Loucy (cell line): ENCODE results near the gene CHCHD6.

ENCODE experiments used
- H2AFZ ChIP-seq: fragments of 200-600 bp; sonication (generic); 2 replicates; pipeline ENCODE4 v1.6.0; 2016; ENCODE audit warnings: antibody characterized with exemption, mild to moderate bottlenecking, low read length, moderate library complexity
- H3F3A ChIP-seq: fragments of 200-600 bp; 2 replicates; pipeline ENCODE4 v1.6.0; 2016; ENCODE audit warnings: antibody characterized with exemption, low read depth, mild to moderate bottlenecking
- H3K27me3 ChIP-seq: fragments of 200-600 bp; sonication (generic); 2 replicates; pipeline ENCODE4 v1.6.1; 2014; ENCODE audit warnings: low read length, mild to moderate bottlenecking; ENCODE audit not compliant: insufficient read depth, poor library complexity, severe bottlenecking
- H3K36me3 ChIP-seq: fragments of 200-600 bp; sonication (generic); 2 replicates; pipeline ENCODE4 v1.6.1; 2016; ENCODE audit warnings: low read length; ENCODE audit not compliant: insufficient read depth
- H3K4me1 ChIP-seq: fragments of 200-600 bp; sonication (generic); 2 replicates; pipeline ENCODE4 v1.5.1; 2014; ENCODE audit warnings: low read length, mild to moderate bottlenecking; ENCODE audit not compliant: insufficient read depth, poor library complexity, severe bottlenecking
- H3K4me2 ChIP-seq: fragments of 200-600 bp; sonication (generic); 2 replicates; pipeline ENCODE4 v1.6.0; 2014; ENCODE audit warnings: antibody characterized with exemption, low read length, low read depth, mild to moderate bottlenecking; ENCODE audit not compliant: poor library complexity, severe bottlenecking
- H3K4me3 ChIP-seq: fragments of 200-600 bp; sonication (generic); 2 replicates; pipeline ENCODE4 v1.5.1; 2014; ENCODE audit warnings: low read length, mild to moderate bottlenecking, mixed read lengths; ENCODE audit not compliant: poor library complexity, severe bottlenecking
- H3K79me2 ChIP-seq: fragments of 200-600 bp; sonication (generic); 2 replicates; pipeline ENCODE4 v1.6.1; 2014; ENCODE audit warnings: low read length; ENCODE audit not compliant: insufficient read depth
- H3K9ac ChIP-seq: fragments of 200-600 bp; sonication (generic); 2 replicates; pipeline ENCODE4 v1.6.0; 2014; ENCODE audit warnings: mild to moderate bottlenecking, low read depth, low read length, moderate library complexity; ENCODE audit not compliant: poor library complexity, severe bottlenecking
- H3K9me2 ChIP-seq: fragments of 200-600 bp; sonication (generic); replicated peaks from 2 replicates; pipeline ENCODE4 v1.6.1; 2016; ENCODE audit warnings: low read depth, low read length, mixed read lengths
- H3K9me3 ChIP-seq: fragments of 200-600 bp; sonication (generic); 2 replicates; pipeline ENCODE4 v1.6.1; 2014; ENCODE audit warnings: mild to moderate bottlenecking, antibody characterized with exemption, low read length, low read depth; ENCODE audit not compliant: insufficient read depth
- H4K20me1 ChIP-seq: fragments of 200-600 bp; sonication (generic); 2 replicates; pipeline ENCODE4 v1.6.0; 2014; ENCODE audit warnings: antibody characterized with exemption, low read length, mild to moderate bottlenecking; ENCODE audit not compliant: insufficient read depth, poor library complexity, severe bottlenecking
- EZH2phosphoT487 ChIP-seq: fragments of 200-600 bp; IDR thresholded peaks from 2 replicates; pipeline ENCODE4 v1.6.1; 2018; ENCODE audit warnings: antibody characterized with exemption, mild to moderate bottlenecking, moderate library complexity, borderline replicate concordance
- TF ChIP-seq, protein P1 (sequence below): fragments of 200-600 bp; sonication (generic); conservative IDR thresholded peaks from 2 replicates; pipeline ENCODE4 v1.5.1; 2014; ENCODE audit warnings: mild to moderate bottlenecking, antibody characterized with exemption, low read length

CHCHD6 gene

DNA sequence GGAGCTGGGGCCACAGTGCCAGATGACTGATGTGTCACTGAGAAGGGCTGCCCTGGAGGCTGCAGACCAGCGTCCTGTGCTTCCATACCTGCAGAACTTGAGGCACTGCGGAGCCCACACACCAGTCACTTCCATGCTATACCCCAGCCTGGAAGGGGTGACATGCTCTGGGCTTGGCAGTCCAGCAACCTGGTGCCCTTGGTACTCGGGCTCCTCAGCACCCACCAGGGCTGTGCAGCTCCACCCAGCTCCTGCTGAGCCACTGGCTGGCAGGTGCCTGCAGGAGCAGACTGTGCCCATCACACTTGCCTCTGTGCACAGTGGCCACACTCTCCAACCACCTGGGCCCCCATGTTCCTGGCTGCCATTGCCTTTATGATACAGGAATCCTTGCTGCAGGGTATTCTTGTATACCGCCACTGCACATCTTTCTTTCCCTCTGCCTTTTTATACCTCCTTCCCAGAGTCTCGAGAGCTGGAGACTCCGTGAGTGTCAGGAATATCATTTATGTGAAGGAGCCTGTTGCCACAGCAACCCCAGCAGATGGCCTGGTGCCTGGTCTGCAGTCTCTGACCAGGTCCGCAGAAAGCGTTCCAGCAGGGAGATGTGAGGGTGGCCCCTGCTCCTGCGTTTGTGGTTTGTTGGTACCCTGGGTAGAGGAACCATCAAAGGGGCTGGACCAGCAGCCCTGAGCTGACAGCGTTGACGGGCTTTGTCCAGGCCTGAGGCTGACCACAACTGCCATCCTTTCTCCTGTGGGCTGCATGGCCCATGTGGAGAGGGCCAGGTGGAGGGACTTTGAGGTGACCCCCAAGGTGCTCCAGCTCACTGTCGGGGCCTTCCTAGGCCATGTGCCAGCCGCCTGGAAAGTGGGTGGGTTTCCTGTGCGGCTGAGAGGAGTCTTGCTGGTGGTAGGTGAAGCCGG lies 185.5 kb downstream of the CHCHD6 start:
- H3F3A ChIP-seq: no peaks in the 10 kb centered on the region
- TF ChIP-seq EZH2phosphoT487: no peak
- TF ChIP-seq, protein P1, sequence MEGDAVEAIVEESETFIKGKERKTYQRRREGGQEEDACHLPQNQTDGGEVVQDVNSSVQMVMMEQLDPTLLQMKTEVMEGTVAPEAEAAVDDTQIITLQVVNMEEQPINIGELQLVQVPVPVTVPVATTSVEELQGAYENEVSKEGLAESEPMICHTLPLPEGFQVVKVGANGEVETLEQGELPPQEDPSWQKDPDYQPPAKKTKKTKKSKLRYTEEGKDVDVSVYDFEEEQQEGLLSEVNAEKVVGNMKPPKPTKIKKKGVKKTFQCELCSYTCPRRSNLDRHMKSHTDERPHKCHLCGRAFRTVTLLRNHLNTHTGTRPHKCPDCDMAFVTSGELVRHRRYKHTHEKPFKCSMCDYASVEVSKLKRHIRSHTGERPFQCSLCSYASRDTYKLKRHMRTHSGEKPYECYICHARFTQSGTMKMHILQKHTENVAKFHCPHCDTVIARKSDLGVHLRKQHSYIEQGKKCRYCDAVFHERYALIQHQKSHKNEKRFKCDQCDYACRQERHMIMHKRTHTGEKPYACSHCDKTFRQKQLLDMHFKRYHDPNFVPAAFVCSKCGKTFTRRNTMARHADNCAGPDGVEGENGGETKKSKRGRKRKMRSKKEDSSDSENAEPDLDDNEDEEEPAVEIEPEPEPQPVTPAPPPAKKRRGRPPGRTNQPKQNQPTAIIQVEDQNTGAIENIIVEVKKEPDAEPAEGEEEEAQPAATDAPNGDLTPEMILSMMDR: no peak
- no peaks in the 10 kb centered on the region for H3K36me3 ChIP-seq
- no peaks in the 10 kb centered on the region for H3K27me3 ChIP-seq
- H3K9me2 ChIP-seq: no peaks in the 10 kb centered on the region
- H3K4me2 ChIP-seq: no peak overlapping the region
- H2AFZ ChIP-seq: no peak overlapping the region
- H3K79me2 ChIP-seq: no peaks in the 10 kb centered on the region
- H4K20me1 ChIP-seq: no peaks in the 10 kb centered on the region
- H3K9ac ChIP-seq: no peak overlapping the region
- no peak overlapping the region for H3K4me3 ChIP-seq
- H3K9me3 ChIP-seq: no peaks in the 10 kb centered on the region
- H3K4me1 ChIP-seq: peaks cover 6% of the 10 kb centered on the region

DNA sequence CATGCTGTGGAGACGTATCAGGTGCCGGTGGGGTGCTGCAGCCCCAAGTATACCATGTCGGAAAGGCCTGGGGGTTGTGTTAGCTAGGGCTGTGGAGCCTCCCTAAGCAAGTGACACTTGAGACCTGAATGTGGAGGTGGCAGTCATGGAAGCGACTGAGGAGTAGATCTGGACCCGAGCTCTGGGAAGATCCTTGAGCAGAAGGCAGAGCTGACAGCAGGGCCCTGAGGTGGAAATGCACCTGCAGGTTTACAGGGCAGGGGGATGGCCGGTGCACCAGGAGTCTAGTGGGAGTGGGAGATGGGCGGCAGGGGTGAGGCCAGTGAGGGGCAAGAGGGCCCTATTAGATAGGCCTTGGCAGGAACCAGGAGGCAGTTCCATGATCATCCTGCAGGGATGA lies 187.1 kb downstream of the CHCHD6 start:
- H3K4me2 ChIP-seq: no peak overlapping the region
- H3K4me1 ChIP-seq: peaks cover 6% of the 10 kb centered on the region
- no peak for TF ChIP-seq EZH2phosphoT487
- TF ChIP-seq, protein P1: no peak
- H3K4me3 ChIP-seq: no peak overlapping the region
- H3K27me3 ChIP-seq: no peaks in the 10 kb centered on the region
- H2AFZ ChIP-seq: no peak overlapping the region
- H4K20me1 ChIP-seq: no peaks in the 10 kb centered on the region
- H3K9ac ChIP-seq: no peak overlapping the region
- H3K79me2 ChIP-seq: no peaks in the 10 kb centered on the region
- H3K36me3 ChIP-seq: no peaks in the 10 kb centered on the region
- H3K9me2 ChIP-seq: no peaks in the 10 kb centered on the region
- no peaks in the 10 kb centered on the region for H3F3A ChIP-seq
- H3K9me3 ChIP-seq: no peaks in the 10 kb centered on the region

GRCh38 chr3:126891791-126892190 lies 187.8 kb downstream of the CHCHD6 start:
- Histone ChIP-seq H3K4me3 (no peak overlapping the region), H3K27me3 (no peaks in the 10 kb centered on the region), H3K4me1 (peaks cover 6% of the 10 kb centered on the region), H2AFZ (no peak overlapping the region), H3K36me3 (no peaks in the 10 kb centered on the region), H3K4me2 (no peak overlapping the region), H3K9ac (no peak overlapping the region), H4K20me1 (peaks cover 1% of the 10 kb centered on the region), H3K9me2 (no peaks in the 10 kb centered on the region), H3K79me2 (no peaks in the 10 kb centered on the region), H3K9me3 (no peaks in the 10 kb centered on the region), H3F3A (no peaks in the 10 kb centered on the region)
- TF ChIP-seq, protein P1: no peak
- no peak for TF ChIP-seq EZH2phosphoT487
